PC-3 (cell line): ENCODE results near the gene DGKD. TPM values are rescaled to one million over a fixed set of nuclear protein-coding genes. Genes with fewer than 3 reads are reported as not detected.

ENCODE experiments used
- ATAC-seq: fragments of 200-7000 bp; cut with Tn5 transposase; 2 replicates; pipeline ENCODE4 v1.9.1; 2020; ENCODE audit warnings: mild to moderate bottlenecking, moderate library complexity
- BruUV-seq: library from RNA; stranded (reverse); fragments of 400-500 nt; replicated peaks from 2 replicates; lab custom pipeline; 2021; lab: Mats Ljungman, UMichigan
- CTCF ChIA-PET: fragments of 300-600 bp; sonication (Branson Sonifier 250); formaldehyde crosslinking; loops from one replicate; lab custom pipeline; 2022; ENCODE audit warnings: antibody characterized with exemption; lab: Charles Lee
- POLR2A ChIA-PET: fragments of 300-600 bp; sonication (Branson Sonifier 250); formaldehyde crosslinking; loops from one replicate; lab custom pipeline; 2022; ENCODE audit warnings: antibody characterized with exemption; ENCODE audit not compliant: unreplicated experiment; lab: Charles Lee
- DNase-seq: peaks from one replicate; pipeline ENCODE4 v3.0.0-alpha.2; 2015
- H2AFZ ChIP-seq: fragments of 300-600 bp; sonication (generic); 2 replicates; pipeline ENCODE4 v1.6.0; 2016; ENCODE audit warnings: antibody characterized with exemption, low read length
- H3F3A ChIP-seq: fragments of 300-600 bp; sonication (generic); one replicate; pipeline ENCODE4 v1.6.0; 2017; ENCODE audit warnings: antibody characterized with exemption, low read length, control low read depth, mild to moderate bottlenecking; ENCODE audit not compliant: unreplicated experiment
- H3K27ac ChIP-seq: fragments of 300-600 bp; sonication (generic); 2 replicates; pipeline ENCODE4 v1.5.1; 2016; ENCODE audit warnings: mild to moderate bottlenecking, low read length
- H3K27me3 ChIP-seq: fragments of 300-600 bp; sonication (generic); 2 replicates; pipeline ENCODE4 v1.6.1; 2016; ENCODE audit warnings: low read length, mixed read lengths
- H3K36me3 ChIP-seq: fragments of 300-600 bp; sonication (generic); 2 replicates; pipeline ENCODE4 v1.6.1; 2016; ENCODE audit warnings: low read depth, mixed run types, low read length, mixed read lengths
- H3K4me1 ChIP-seq: fragments of 300-600 bp; sonication (generic); 2 replicates; pipeline ENCODE4 v1.5.1; 2016; ENCODE audit warnings: low read length; ENCODE audit not compliant: insufficient read depth
- H3K4me2 ChIP-seq: fragments of 300-600 bp; sonication (generic); 2 replicates; pipeline ENCODE4 v1.6.0; 2016; ENCODE audit warnings: low read length
- H3K4me3 ChIP-seq: fragments of 300-600 bp; sonication (generic); 2 replicates; pipeline ENCODE4 v1.5.1; 2016; ENCODE audit warnings: mild to moderate bottlenecking, low read length, mixed read lengths
- H3K79me2 ChIP-seq: fragments of 300-600 bp; sonication (generic); 2 replicates; pipeline ENCODE4 v1.6.1; 2017; ENCODE audit warnings: low read length, mixed read lengths
- H3K9ac ChIP-seq: fragments of 300-600 bp; sonication (generic); 2 replicates; pipeline ENCODE4 v1.6.0; 2016; ENCODE audit warnings: mild to moderate bottlenecking, low read length
- H3K9me2 ChIP-seq: fragments of 300-600 bp; sonication (generic); replicated peaks from 2 replicates; pipeline ENCODE4 v1.6.1; 2016; ENCODE audit warnings: mixed run types, low read length, mixed read lengths
- H3K9me3 ChIP-seq: fragments of 300-600 bp; sonication (generic); 2 replicates; pipeline ENCODE4 v1.6.1; 2016; ENCODE audit warnings: low read length, mixed read lengths
- H4K20me1 ChIP-seq: fragments of 300-600 bp; sonication (generic); 2 replicates; pipeline ENCODE4 v1.6.1; 2016; ENCODE audit warnings: low read length, mixed read lengths
- EZH2 ChIP-seq: fragments of 300-600 bp; sonication (generic); IDR thresholded peaks from one replicate; pipeline ENCODE4 v1.6.1; 2017; ENCODE audit warnings: antibody characterized with exemption, mild to moderate bottlenecking, low read length; ENCODE audit not compliant: unreplicated experiment
- EZH2phosphoT487 ChIP-seq: fragments of 300-600 bp; sonication (generic); IDR thresholded peaks from 2 replicates; pipeline ENCODE4 v1.6.1; 2018; ENCODE audit warnings: mild to moderate bottlenecking, antibody characterized with exemption, low read length, borderline replicate concordance
- intact Hi-C: fragments of 100-400 bp; cut with micrococcal nuclease; formaldehyde crosslinking; loops from 2 replicates; pipeline ENCODE4 v1.9.0; 2023
- total RNA-seq: library from RNA; depleted of rRNA; stranded (reverse); fragments of >200 nt; gene quantifications from 2 replicates; pipeline ENCODE4 v1.2.3, GENCODE V29; 2014
- TF ChIP-seq, protein P1 (sequence below): fragments of 300-600 bp; sonication (generic); conservative IDR thresholded peaks from 2 replicates; pipeline ENCODE4 v1.5.1; 2017; ENCODE audit warnings: antibody characterized with exemption, low read depth, mild to moderate bottlenecking, low read length

Gene DGKD
- total RNA-seq, 1 experiment from 2014 or later = 23.3 TPM

DNA sequence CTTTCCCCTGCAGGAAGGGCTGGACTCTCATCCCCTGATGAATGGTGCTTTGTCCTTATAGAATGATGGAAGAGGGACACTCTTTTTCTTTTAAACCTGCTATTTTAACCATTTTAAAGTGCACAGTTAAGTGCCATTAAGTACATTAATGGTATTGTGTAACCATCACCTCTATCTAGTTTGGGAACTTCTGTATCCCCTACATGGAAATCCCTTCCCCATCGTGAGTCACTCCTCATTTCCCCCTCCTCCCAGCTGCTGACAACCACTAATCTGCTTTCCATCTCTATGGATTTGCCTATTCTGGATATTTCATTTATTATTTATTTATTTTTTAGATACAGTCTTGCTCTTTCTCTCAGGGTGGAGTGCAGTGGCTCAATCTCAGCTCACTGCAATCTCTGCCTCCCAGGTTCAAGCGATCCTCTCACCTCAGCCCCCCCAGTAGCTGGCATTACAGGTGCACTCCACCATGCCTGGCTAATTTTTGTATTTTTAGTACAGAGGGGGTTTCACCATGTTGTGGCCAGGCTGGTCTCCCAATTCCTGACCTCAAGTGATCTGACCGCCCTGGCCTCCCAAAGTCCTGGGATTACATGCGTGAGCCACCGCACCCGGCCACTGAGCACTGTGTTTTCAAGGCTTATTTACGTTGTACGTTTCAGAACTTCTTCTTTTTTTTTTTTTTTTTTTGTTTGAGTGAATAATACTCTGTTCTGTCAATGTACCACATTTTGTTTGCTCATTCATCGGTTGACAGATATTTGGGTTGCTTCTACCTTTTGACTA is 15.8 kb downstream of the DGKD start:
- Histone ChIP-seq H3K79me2 (peaks cover 52% of the 10 kb centered on the region), H3K9ac (no peak overlapping the region), H3K27ac (no peak overlapping the region), H3F3A (no peaks in the 10 kb centered on the region), H2AFZ (no peak overlapping the region), H4K20me1 (no peaks in the 10 kb centered on the region), H3K27me3 (no peaks in the 10 kb centered on the region), H3K9me3 (no peaks in the 10 kb centered on the region), H3K36me3 (no peaks in the 10 kb centered on the region; the same call in 1 of the 2 replicates), H3K4me3 (no peak overlapping the region), H3K9me2 (no peaks in the 10 kb centered on the region), H3K4me2 (no peak overlapping the region), H3K4me1 (no peaks in the 10 kb centered on the region)
- no peak for TF ChIP-seq EZH2phosphoT487
- TF ChIP-seq, protein P1, sequence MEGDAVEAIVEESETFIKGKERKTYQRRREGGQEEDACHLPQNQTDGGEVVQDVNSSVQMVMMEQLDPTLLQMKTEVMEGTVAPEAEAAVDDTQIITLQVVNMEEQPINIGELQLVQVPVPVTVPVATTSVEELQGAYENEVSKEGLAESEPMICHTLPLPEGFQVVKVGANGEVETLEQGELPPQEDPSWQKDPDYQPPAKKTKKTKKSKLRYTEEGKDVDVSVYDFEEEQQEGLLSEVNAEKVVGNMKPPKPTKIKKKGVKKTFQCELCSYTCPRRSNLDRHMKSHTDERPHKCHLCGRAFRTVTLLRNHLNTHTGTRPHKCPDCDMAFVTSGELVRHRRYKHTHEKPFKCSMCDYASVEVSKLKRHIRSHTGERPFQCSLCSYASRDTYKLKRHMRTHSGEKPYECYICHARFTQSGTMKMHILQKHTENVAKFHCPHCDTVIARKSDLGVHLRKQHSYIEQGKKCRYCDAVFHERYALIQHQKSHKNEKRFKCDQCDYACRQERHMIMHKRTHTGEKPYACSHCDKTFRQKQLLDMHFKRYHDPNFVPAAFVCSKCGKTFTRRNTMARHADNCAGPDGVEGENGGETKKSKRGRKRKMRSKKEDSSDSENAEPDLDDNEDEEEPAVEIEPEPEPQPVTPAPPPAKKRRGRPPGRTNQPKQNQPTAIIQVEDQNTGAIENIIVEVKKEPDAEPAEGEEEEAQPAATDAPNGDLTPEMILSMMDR = no peak
- no peak for TF ChIP-seq EZH2
- POLR2A ChIA-PET = no interaction called here
- DNase-seq (no peak), ATAC-seq (no peak)
- BruUV-seq = no TSS peak
- intact Hi-C loops = no loop called here
- CTCF ChIA-PET = no interaction called here

DNA sequence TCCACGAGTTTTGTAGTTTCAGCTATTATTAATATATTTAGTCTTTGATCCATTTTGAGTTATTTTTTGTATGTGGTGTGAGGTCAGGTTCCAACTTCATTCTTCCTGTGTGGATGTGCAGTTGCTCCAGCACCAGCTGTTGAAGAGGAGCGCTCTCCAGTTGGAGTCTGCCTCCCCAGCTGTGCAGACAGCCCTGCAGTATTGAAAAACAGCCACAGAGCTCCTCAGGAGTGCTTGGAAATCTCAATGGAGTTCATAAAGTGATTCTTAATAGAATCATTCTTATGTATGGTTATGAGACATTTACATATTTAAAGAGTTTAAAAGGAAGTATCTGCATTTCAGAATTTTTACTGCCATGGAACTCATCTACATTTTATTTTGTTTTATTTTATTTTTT is 17.3 kb downstream of the DGKD start:
- Histone ChIP-seq H3K36me3 (no peaks in the 10 kb centered on the region; the same call in 1 of the 2 replicates), H3F3A (no peaks in the 10 kb centered on the region), H3K4me3 (no peak overlapping the region), H3K9me3 (no peaks in the 10 kb centered on the region), H3K9ac (no peak overlapping the region), H3K9me2 (no peaks in the 10 kb centered on the region), H3K79me2 (peaks cover 43% of the 10 kb centered on the region), H2AFZ (no peak overlapping the region), H3K4me1 (no peaks in the 10 kb centered on the region), H3K27ac (no peak overlapping the region), H3K27me3 (no peaks in the 10 kb centered on the region), H4K20me1 (no peaks in the 10 kb centered on the region), H3K4me2 (no peak overlapping the region)
- POLR2A ChIA-PET = no interaction called here
- no TSS peak for BruUV-seq
- CTCF ChIA-PET = interaction anchor here (0.6 kb wide), 1 partner anchor 544 kb away, joined by 4 read pairs; no protein-coding TSS in a partner anchor
- DNase-seq (no peak), ATAC-seq (no peak)
- intact Hi-C loops = no loop called here
- TF ChIP-seq EZH2 (no peak), EZH2phosphoT487 (no peak)
- TF ChIP-seq, protein P1 = no peak

DNA sequence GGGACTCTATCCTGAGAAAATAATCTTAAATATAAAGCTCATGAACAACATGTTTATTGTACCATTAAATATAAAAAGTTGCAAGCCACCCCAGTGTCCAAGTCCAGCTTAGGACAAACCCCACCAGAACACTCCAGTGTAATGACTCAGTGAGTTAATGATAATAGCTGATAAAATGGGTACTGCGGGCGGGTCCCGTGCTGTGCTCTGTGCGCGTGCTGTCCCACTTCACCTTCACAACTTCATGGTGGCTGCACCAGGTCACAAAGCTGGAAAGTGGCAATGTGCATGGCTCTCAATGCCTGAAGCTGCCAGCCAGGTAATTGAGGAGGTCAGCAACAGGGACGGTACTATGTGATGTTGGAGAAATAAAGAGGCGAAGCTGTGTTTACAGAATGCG is 18.6 kb downstream of the DGKD start:
- ATAC-seq (no peak), DNase-seq (no peak)
- Histone ChIP-seq H3K4me1 (no peaks in the 10 kb centered on the region), H2AFZ (no peak overlapping the region), H4K20me1 (no peaks in the 10 kb centered on the region), H3K27ac (no peak overlapping the region), H3K9ac (no peak overlapping the region), H3K4me3 (no peak overlapping the region), H3K27me3 (no peaks in the 10 kb centered on the region), H3K79me2 (peaks cover 36% of the 10 kb centered on the region), H3K9me2 (no peaks in the 10 kb centered on the region), H3K9me3 (no peaks in the 10 kb centered on the region), H3F3A (no peaks in the 10 kb centered on the region), H3K36me3 (no peaks in the 10 kb centered on the region; the same call in 1 of the 2 replicates), H3K4me2 (no peak overlapping the region)
- TF ChIP-seq, protein P1 = no peak
- no peak for TF ChIP-seq EZH2
- TF ChIP-seq EZH2phosphoT487 = no peak
- intact Hi-C loops = no loop called here
- POLR2A ChIA-PET = no interaction called here
- CTCF ChIA-PET = no interaction called here
- no TSS peak for BruUV-seq
